ENCODE results near the gene C14orf132. TPM values are rescaled to one million over a fixed set of nuclear protein-coding genes. Genes with fewer than 3 reads are reported as not detected.

Gene C14orf132
- total and polyA plus RNA-seq, 2 of the 4 experiments (the other 2 are of a cell fraction): 6.3 to 13.5 TPM

GRCh38 chr14:96103075-96103474 is 63.9 kb downstream of the C14orf132 start:
- Histone ChIP-seq H2BK20ac (ENCODE audit: low read depth, low read length) (peak overlapping the region; percentile 98), H2BK5ac (ENCODE audit: low read depth, low read length, poor library complexity, severe bottlenecking) (peak overlapping the region; percentile 96), H2AFZ (replicated peaks; ENCODE audit: low read length, poor library complexity) (peak overlapping the region; percentile 37), H3K18ac (ENCODE audit: low read depth, low read length) (peak overlapping the region; percentile 93), H3K4ac (ENCODE audit: low read depth, low read length) (peak overlapping the region; percentile 96), H3K23ac (ENCODE audit: low read depth, low read length) (peak overlapping the region; percentile 56), H2AK9ac (replicated peaks; ENCODE audit: low read depth, low read length, poor library complexity) (peak overlapping the region; percentile 7), H4K5ac (ENCODE audit: low read depth, low read length) (peak overlapping the region; percentile 89), H3K9me3 (ENCODE audit: control insufficient read depth, insufficient read depth, low read length) (no peaks in the 10 kb centered on the region), H2BK15ac (ENCODE audit: low read depth, low read length) (peak overlapping the region; percentile 100), H3K27me3 (ENCODE audit: control insufficient read depth, insufficient read depth, low read length) (no peaks in the 10 kb centered on the region), H3K4me1 (ENCODE audit: control insufficient read depth, insufficient read depth, low read length) (peaks cover 19% of the 10 kb centered on the region), H3K27ac (ENCODE audit: insufficient read depth, low read length) (peak overlapping the region; percentile 90), H3K14ac (replicated peaks; ENCODE audit: low read depth, low read length) (peak overlapping the region; percentile 92), H3K36me3 (ENCODE audit: control insufficient read depth, insufficient read depth, low read length) (no peaks in the 10 kb centered on the region), H2AK5ac (ENCODE audit: low read depth, low read length) (peak overlapping the region; percentile 100), H4K91ac (ENCODE audit: insufficient read depth, low read depth, low read length) (peak overlapping the region; percentile 100), H3K4me2 (ENCODE audit: low read depth, low read length) (no peak overlapping the region), H3K4me3 (ENCODE audit: insufficient read depth, low read depth, low read length) (no peak overlapping the region), H3K9me1 (ENCODE audit: insufficient read depth, low read length) (peaks cover 26% of the 10 kb centered on the region), H4K8ac (ENCODE audit: low read depth in 2 of 2, low read length in 2 of 2) (peak overlapping the region; percentile 82 to 94), H2BK120ac (ENCODE audit: low read depth, low read length) (peak overlapping the region; percentile 100), H3K9ac (ENCODE audit: low read depth, low read length) (no peak overlapping the region), H3K79me1 (ENCODE audit: low read depth in 1 of 2, low read length in 2 of 2) (peaks cover 0 to 35% of the 10 kb centered on the region in 2 experiments; a peak in 2 of 4 replicates), H4K20me1 (ENCODE audit: insufficient read depth, low read length) (no peaks in the 10 kb centered on the region), H3K56ac (ENCODE audit: extremely low read depth, insufficient read depth, low read length) (no peak overlapping the region)
- no TSS peak for BruUV-seq (replicated peaks)
- CTCF ChIA-PET: interaction anchor here (0.6 to 6.8 kb wide), 2 partner anchors 153 to 172 kb away, joined by 4 to 55 read pairs; partner anchors contain the start of gene BDKRB1
- TF ChIP-seq NFE2L2 (IDR thresholded peaks at IDR 0.05; ENCODE audit: low read depth, low read length) (no peak), CTCF (conservative IDR thresholded peaks at IDR 0.05; ENCODE audit: low read depth, low read length) (no peak), BHLHE40 (IDR thresholded peaks at IDR 0.05; ENCODE audit: low read depth, low read length) (no peak), POLR2A (IDR thresholded peaks at IDR 0.05; ENCODE audit: low read depth, low read length) (no peak), RFX5 (IDR thresholded peaks at IDR 0.05; ENCODE audit: low read depth, low read length) (no peak), MXI1 (IDR thresholded peaks at IDR 0.05; ENCODE audit: borderline replicate concordance, low read depth, low read length) (no peak), USF2 (IDR thresholded peaks at IDR 0.05; ENCODE audit: low read depth, low read length) (no peak)
- dilution Hi-C loops (cut with HindIII; ENCODE audit: low sequenced_read_pairs, unreplicated experiment): no loop called here
- no CpG with 5 or more reads among the region's 2 CpGs for whole genome bisulfite sequencing, 2 experiments (ENCODE audit: extremely low coverage in 2 of 2, insufficient read length in 1 of 2)
- POLR2A ChIA-PET (ENCODE audit: unreplicated experiment): no interaction called here
- intact Hi-C loops (cut with micrococcal nuclease): loop anchor here (5.0 to 10.0 kb wide), 2 partner anchors 154 to 402 kb away; partner anchors contain the start of genes BDKRB1 and PAPOLA
- ATAC-seq (ENCODE audit: low read depth): no peak
- in situ Hi-C loops (cut with MboI; ENCODE audit: low sequenced_read_pairs): loop anchor here (5.0 kb wide), 1 partner anchor 169 kb away; no protein-coding TSS in a partner anchor
- DNase-seq: no peak
